K562 (cell line): ENCODE data around the gene CPED1. TPM values are rescaled to one million over a fixed set of nuclear protein-coding genes. Genes with fewer than 3 reads are reported as not detected.

Source experiments
- AFF4 ChIP-seq: sonication (generic); formaldehyde crosslinking; IDR thresholded peaks from 2 replicates; pipeline ENCODE4 v1.8.0; 2023; ENCODE audit warnings: mild to moderate bottlenecking, missing genetic modification reagents
- DMBX1 ChIP-seq: fragments of 250-450 bp; sonication (Bioruptor Pico); IDR thresholded peaks from 2 replicates; pipeline ENCODE4 v1.8.0; 2022; ENCODE audit warnings: inconsistent platforms, mild to moderate bottlenecking, moderate library complexity, borderline replicate concordance
- ELK3 ChIP-seq: fragments of 450-650 bp; formaldehyde crosslinking; IDR thresholded peaks from 2 replicates; pipeline ENCODE4 v1.4.0; 2020; ENCODE audit warnings: mild to moderate bottlenecking
- PHB ChIP-seq: fragments of 250-450 bp; sonication (Bioruptor Pico); IDR thresholded peaks from 2 replicates; pipeline ENCODE4 v1.5.0; 2021
- POLR2A ChIP-seq: fragments of 450-650 bp; conservative IDR thresholded peaks from 2 replicates; pipeline ENCODE4 v1.6.1; 2016
- SP1 ChIP-seq: sonication (generic); formaldehyde crosslinking; IDR thresholded peaks from 2 replicates; pipeline ENCODE4 v1.8.1; 2022; ENCODE audit warnings: mild to moderate bottlenecking, missing genetic modification reagents
- STAT6 ChIP-seq: sonication (generic); formaldehyde crosslinking; IDR thresholded peaks from 2 replicates; pipeline ENCODE4 v1.8.1; 2023; ENCODE audit warnings: mild to moderate bottlenecking, missing genetic modification reagents
- TCF7L2 ChIP-seq: fragments of 150-350 bp; IDR thresholded peaks from 2 replicates; pipeline ENCODE4 v1.6.1; 2016; ENCODE audit warnings: low read depth, mild to moderate bottlenecking, low read length, moderate library complexity
- TEAD4 ChIP-seq, 2 experiments: sonication (generic) in 1 of 2; formaldehyde crosslinking in 1 of 2; IDR thresholded peaks; 2 replicates each; pipeline versions ENCODE4 v1.6.1 to v1.8.0; 2012 to 2022; ENCODE audit warnings: borderline replicate concordance in 1 of 2, inconsistent platforms in 1 of 2, low read length in 1 of 2, mild to moderate bottlenecking in 1 of 2, missing genetic modification reagents in 1 of 2
- TFAP4 ChIP-seq: sonication (generic); formaldehyde crosslinking; IDR thresholded peaks from 2 replicates; pipeline ENCODE4 v1.8.0; 2022; ENCODE audit warnings: missing genetic modification reagents, mild to moderate bottlenecking, moderate library complexity, borderline replicate concordance
- ZBTB17 ChIP-seq: fragments of 450-650 bp; formaldehyde crosslinking; IDR thresholded peaks from 2 replicates; pipeline ENCODE4 v1.4.0; 2020; ENCODE audit warnings: mild to moderate bottlenecking
- ZNF143 ChIP-seq: sonication (generic); formaldehyde crosslinking; IDR thresholded peaks from 2 replicates; pipeline ENCODE4 v1.9.0; 2022; ENCODE audit warnings: mild to moderate bottlenecking, missing genetic modification reagents
- ZNF24 ChIP-seq: fragments of 450-650 bp; IDR thresholded peaks from 2 replicates; pipeline ENCODE4 v1.6.1; 2016
- ZNF41 ChIP-seq: fragments of 250-450 bp; sonication (Bioruptor Pico); conservative IDR thresholded peaks from 2 replicates; pipeline ENCODE4 v1.4.0; 2020; ENCODE audit warnings: mild to moderate bottlenecking
- ZNF639 ChIP-seq, 2 experiments: fragments of 200-800 bp in 1 of 2; sonication (Bioruptor generic) in 1 of 2; sonication (generic) in 1 of 2; formaldehyde crosslinking in 1 of 2; IDR thresholded peaks in 1 of 2; conservative IDR thresholded peaks in 1 of 2; 2 replicates each; pipeline versions ENCODE4 v1.5.0 to v1.6.1; 2016 to 2020; ENCODE audit warnings: missing compliant biosample characterization in 1 of 2, missing genetic modification characterization in 1 of 2, missing genetic modification reagents in 1 of 2
- polyA plus RNA-seq, 8 experiments: library from polyadenylated mRNA; depleted of rRNA in 4 of 8; stranded (reverse) in 5 of 8; unstranded in 3 of 8; fragments of >200 nt; fragmentation: Nextera tagmentation in 2 of 8; fragmentation: Illumina TruSeq in 1 of 8; extraction: Ambion mirVana in 2 of 8; extraction: Trizol in 1 of 8; gene quantifications; 2 replicates each; pipeline versions ENCODE4 v1.2.1 to v1.2.3, GENCODE V29; 2011 to 2014; ENCODE audit warnings: inconsistent platforms in 1 of 8, missing spikeins in 1 of 8
- total RNA-seq, 7 experiments: library from RNA; depleted of rRNA in 6 of 7; stranded (reverse); fragments of >200 nt in 6 of 7; fragmentation: Illumina TruSeq in 2 of 7; extraction: Trizol in 2 of 7; gene quantifications; 2 replicates each; pipeline versions ENCODE4 v1.2.1 to v1.2.3, GENCODE V29; 2011 to 2021; ENCODE audit warnings: low replicate concordance in 1 of 7

Gene CPED1
- total and polyA plus RNA-seq, 9 of the 15 experiments (the other 6 are each of a cell fraction or from before 2014, with no cell fraction given) = 195 to 393 (median 290) TPM

GRCh38 chr7:120987683-120988590, 574 bp upstream of the CPED1 start (continued):
- TF ChIP-seq TEAD4 (IDR thresholded peaks at IDR 0.05; ENCODE audit: low read length) (peak; percentile 65; the same call in 1 of the 2 replicates), TEAD4 (CRISPR knock-in tag; IDR thresholded peaks at IDR 0.05; ENCODE audit: borderline replicate concordance) (no peak), SP1 (peak; percentile 62; the same call in 1 of the 2 replicates), ZBTB17 (peak; percentile 7), ZNF24 (0 out of 2 replicates have a peak, but pooled peaks have one; percentile 53), ZNF143 (CRISPR knock-in tag) (0 out of 2 replicates have a peak, but pooled peaks have one; percentile 14), ZNF41 (CRISPR knock-in tag) (peak; percentile 29; the same call in 1 of the 2 replicates), TFAP4 (peak; percentile 60; the same call in 1 of the 2 replicates), PHB (0 out of 2 replicates have a peak, but pooled peaks have one; percentile 29), ELK3 (0 out of 2 replicates have a peak, but pooled peaks have one; percentile 46), STAT6 (CRISPR knock-in tag) (no peak), TCF7L2 (no peak), DMBX1 (CRISPR knock-in tag) (0 out of 2 replicates have a peak, but pooled peaks have one; percentile 10), ZNF639 (CRISPR knock-in tag; conservative IDR thresholded peaks at IDR 0.05 in 1 of 2, IDR thresholded peaks at IDR 0.05 in 1 of 2) (peak in 1 of 2 experiments; percentile 18; a peak in 1 of 4 replicates), POLR2A (peak; percentile 50; the same call in 1 of the 2 replicates), AFF4 (CRISPR knock-in tag) (peak; percentile 79)
